ENCODE measurements around the gene HLCS. TPM values are rescaled to one million over a fixed set of nuclear protein-coding genes. Genes with fewer than 3 reads are reported as not detected.

Gene HLCS
- total RNA-seq, 2 donors from 2014 or later: 6.9 to 10.0 TPM

DNA sequence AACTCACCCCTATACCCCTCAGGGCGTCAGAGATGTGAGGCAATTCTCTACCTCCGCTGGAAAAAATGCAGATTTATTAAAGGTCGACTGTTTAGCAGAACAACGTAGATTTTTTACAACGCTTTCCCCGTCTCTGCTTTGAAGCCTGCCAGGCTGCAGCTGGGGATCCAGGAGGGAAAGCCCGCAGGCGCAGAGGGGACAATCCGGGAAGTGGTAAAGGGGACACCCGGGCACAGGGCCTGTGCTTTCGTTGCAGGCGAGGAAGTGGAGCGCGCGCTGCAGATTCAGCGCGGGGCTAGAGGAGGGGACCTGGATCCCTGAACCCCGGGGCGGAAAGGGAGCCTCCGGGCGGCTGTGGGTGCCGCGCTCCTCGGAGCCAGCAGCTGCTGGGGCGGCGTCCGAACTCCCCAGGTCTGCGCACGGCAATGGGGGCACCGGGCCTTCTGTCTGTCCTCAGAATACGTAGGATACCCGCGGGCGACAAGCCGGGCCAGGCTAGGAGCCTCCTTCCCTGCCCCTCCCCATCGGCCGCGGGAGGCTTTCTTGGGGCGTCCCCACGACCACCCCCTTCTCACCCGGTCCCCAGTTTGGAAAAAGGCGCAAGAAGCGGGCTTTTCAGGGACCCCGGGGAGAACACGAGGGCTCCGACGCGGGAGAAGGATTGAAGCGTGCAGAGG, 262.1 kb downstream of the HLCS start:
- no peak for DNase-seq (ENCODE audit: low spot score)
- H3K27me3 ChIP-seq: peaks cover 68 to 97% of the 10 kb centered on the region in 2 donors

DNA sequence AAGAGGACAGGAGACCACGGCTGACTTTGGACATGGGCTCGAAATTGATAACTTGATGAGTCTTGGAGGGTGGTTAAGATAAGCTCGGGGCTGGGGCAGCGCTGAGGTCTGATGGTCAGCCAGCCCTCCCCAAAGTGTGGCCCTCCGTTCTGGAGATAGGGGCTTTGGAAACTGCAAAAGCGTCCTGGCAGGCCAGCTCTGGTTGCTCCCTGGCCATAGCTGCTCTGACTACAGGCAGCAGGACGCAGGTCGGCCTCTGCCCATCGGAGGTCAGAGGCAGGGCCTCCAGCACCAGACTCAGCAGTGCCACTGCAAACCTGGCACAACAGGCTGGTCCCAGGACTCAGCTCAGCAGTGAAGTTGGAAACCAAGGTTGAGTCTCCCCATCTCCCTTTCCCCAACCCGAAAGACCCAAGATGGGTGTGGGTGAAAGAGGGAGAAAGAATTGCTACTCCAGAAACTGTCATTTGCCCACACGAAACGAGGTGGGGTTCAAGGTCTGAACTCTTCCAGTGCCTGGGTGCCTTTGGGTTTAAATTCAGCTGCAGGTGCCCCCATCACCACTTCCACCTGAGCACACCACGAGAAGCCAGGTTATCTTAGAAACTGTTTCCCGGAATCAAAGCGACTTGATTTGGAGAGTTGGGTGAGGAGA, 262.7 kb downstream of the HLCS start:
- H3K9me3 ChIP-seq: no peaks in the 10 kb centered on the region
- no peak for DNase-seq (ENCODE audit: low spot score)
- H3K36me3 ChIP-seq: no peaks in the 10 kb centered on the region
- no peak overlapping the region for H3K27ac ChIP-seq
- no peak overlapping the region for H3K4me3 ChIP-seq
- TF ChIP-seq, protein P1, sequence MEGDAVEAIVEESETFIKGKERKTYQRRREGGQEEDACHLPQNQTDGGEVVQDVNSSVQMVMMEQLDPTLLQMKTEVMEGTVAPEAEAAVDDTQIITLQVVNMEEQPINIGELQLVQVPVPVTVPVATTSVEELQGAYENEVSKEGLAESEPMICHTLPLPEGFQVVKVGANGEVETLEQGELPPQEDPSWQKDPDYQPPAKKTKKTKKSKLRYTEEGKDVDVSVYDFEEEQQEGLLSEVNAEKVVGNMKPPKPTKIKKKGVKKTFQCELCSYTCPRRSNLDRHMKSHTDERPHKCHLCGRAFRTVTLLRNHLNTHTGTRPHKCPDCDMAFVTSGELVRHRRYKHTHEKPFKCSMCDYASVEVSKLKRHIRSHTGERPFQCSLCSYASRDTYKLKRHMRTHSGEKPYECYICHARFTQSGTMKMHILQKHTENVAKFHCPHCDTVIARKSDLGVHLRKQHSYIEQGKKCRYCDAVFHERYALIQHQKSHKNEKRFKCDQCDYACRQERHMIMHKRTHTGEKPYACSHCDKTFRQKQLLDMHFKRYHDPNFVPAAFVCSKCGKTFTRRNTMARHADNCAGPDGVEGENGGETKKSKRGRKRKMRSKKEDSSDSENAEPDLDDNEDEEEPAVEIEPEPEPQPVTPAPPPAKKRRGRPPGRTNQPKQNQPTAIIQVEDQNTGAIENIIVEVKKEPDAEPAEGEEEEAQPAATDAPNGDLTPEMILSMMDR (IDR thresholded peaks at IDR 0.05): no peak
- peaks cover 63 to 98% of the 10 kb centered on the region in 2 donors for H3K27me3 ChIP-seq
- peaks cover 0 to 75% of the 10 kb centered on the region in 2 donors for H3K4me1 ChIP-seq

More for the DNA sequence above, 262.1 kb downstream of the HLCS start:
- no peak overlapping the region for H3K27ac ChIP-seq
- H3K4me3 ChIP-seq: no peak overlapping the region
- TF ChIP-seq, protein P1 (IDR thresholded peaks at IDR 0.05): no peak
- no peaks in the 10 kb centered on the region for H3K9me3 ChIP-seq
- H3K36me3 ChIP-seq: no peaks in the 10 kb centered on the region
- H3K4me1 ChIP-seq: peaks cover 0 to 75% of the 10 kb centered on the region in 2 donors

DNA sequence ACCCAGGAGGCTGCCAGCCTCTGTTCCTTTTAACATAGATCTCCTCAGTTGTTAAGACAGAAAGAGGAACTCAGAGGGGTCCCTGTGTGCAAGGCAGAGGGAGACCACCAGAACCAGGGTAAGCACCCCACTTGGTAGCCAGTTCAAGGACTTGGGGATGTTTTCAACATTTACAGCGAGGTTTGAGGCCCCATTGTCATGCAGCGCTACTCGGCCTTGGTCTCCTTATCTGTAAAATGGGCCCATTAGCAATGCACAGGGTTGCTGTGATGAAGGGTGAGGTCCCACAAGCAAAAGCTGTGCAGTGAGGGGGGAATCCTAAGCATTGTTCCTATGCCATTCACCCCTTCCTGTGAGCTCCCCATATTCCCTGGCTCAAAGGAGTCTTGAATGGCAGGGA, 263.3 kb downstream of the HLCS start:
- Histone ChIP-seq H3K27me3 (peaks cover 63 to 98% of the 10 kb centered on the region in 2 donors), H3K36me3 (no peaks in the 10 kb centered on the region), H3K4me3 (no peak overlapping the region), H3K27ac (no peak overlapping the region), H3K4me1 (peaks cover 0 to 75% of the 10 kb centered on the region in 2 donors), H3K9me3 (no peaks in the 10 kb centered on the region)
- TF ChIP-seq, protein P1 (IDR thresholded peaks at IDR 0.05): no peak
- no peak for DNase-seq (ENCODE audit: low spot score)

DNA sequence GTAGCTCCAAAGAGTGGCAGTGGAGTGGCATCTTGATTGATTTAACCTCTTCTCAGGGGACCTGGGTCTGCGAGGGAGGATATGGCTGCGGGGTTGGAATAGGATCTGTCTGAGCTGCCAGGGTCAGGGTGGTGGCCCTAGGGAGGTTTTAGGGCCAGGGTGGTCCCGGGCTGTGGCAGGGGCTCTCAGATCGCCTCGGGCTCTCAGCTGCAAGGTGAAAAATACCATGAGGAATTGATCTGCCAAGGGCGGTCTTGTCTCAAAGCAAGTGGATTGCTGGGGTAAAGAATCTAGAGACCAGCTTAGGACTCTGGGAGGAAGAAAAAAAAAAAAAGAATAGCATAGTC, 263.9 kb downstream of the HLCS start:
- H3K4me3 ChIP-seq: no peak overlapping the region
- no peak for DNase-seq (ENCODE audit: low spot score)
- H3K9me3 ChIP-seq: no peaks in the 10 kb centered on the region
- no peak overlapping the region for H3K27ac ChIP-seq
- TF ChIP-seq, protein P1 (IDR thresholded peaks at IDR 0.05): no peak
- H3K27me3 ChIP-seq: peaks cover 63 to 98% of the 10 kb centered on the region in 2 donors
- peaks cover 0 to 75% of the 10 kb centered on the region in 2 donors for H3K4me1 ChIP-seq
- no peaks in the 10 kb centered on the region for H3K36me3 ChIP-seq

DNA sequence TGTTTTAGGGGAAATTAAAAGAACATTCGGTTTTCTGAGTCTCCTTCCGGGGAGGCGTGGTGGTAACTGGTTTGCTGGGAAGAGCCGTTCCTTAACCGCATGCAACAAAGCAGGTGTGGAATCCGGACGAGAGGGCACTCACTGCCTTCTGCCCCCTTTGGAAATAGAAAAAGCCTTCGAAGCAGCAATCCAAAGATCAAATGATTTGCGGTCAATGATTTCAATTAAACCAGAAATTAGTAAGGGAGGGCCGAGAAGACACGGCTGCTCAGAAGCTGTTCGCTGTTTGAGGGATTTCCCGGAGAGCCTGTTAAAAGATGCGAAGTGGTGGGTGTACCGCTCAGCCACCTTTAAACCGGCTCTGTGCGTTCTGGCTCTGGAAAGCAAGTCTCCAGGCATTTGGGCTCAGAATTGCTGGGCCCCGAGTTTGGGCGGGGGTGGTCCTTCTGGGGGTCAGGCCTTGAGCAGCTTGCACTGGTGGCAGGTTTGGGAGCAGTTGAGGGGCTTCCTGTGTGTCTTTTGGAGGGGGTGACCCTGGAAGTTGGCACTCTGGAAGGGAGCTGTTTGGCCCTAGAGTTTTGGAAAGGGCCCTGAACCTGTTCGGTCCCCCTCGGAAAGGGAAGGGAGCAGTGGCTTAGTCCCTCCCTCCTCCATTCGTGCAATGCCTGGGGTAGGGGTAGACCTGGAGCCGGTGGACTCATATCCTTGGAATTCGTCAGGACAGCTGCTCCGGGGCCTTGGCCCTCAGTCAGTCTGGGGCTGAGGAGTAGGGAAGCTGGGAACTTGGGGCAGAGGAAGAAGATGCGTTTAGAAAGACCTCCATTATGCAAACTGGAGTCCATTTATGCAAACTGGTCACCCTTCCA, 264.5 kb downstream of the HLCS start:
- Histone ChIP-seq H3K27ac (no peak overlapping the region), H3K27me3 (peaks cover 65 to 98% of the 10 kb centered on the region in 2 donors), H3K4me3 (peak overlapping the region in 1 of 2 donors; percentile 50), H3K36me3 (no peaks in the 10 kb centered on the region), H3K9me3 (no peaks in the 10 kb centered on the region), H3K4me1 (peaks cover 0 to 75% of the 10 kb centered on the region in 2 donors)
- TF ChIP-seq, protein P1 (IDR thresholded peaks at IDR 0.05): no peak
- no peak for DNase-seq (ENCODE audit: low spot score)

Data from right atrium auricular region (tissue), 2 donors.